Activated CD4-positive, alpha-beta T cell treated with anti-CD3 and anti-CD28 coated beads, Interleukin-2, amount 10 ng/mL, durations not matched to agents 7 days and 5 days (primary cell): ENCODE measurements around the gene PRM2. TPM values are rescaled to one million over a fixed set of nuclear protein-coding genes. Genes with fewer than 3 reads are reported as not detected.
"Not testable (repeated sequence)": the region's sequence is repeated elsewhere in the genome, so short reads cannot be mapped to it uniquely, and the experiment has no call there.

Experiments used
- CTCF ChIA-PET: fragments of 350-600 bp; sonication (Branson Sonifier 250); formaldehyde crosslinking; loops from one replicate; lab custom pipeline; 2021; ENCODE audit warnings: antibody characterized with exemption; lab: Charles Lee
- POLR2A ChIA-PET: fragments of 350-600 bp; sonication (Branson Sonifier 250); formaldehyde crosslinking; loops from one replicate; lab custom pipeline; 2021; ENCODE audit warnings: antibody characterized with exemption; lab: Charles Lee
- DNase-seq: peaks from one replicate; pipeline ENCODE4 v3.0.0-alpha.2; 2020
- H3K27ac Mint-ChIP-seq: one replicate; pipeline ENCODE4 v1.8.0; 2021; ENCODE audit warnings: mild to moderate bottlenecking, moderate library complexity, mixed read lengths
- H3K27me3 Mint-ChIP-seq: one replicate; pipeline ENCODE4 v1.8.0; 2021; ENCODE audit warnings: mixed read lengths
- H3K36me3 Mint-ChIP-seq: one replicate; pipeline ENCODE4 v1.8.0; 2021; ENCODE audit warnings: low read depth, mixed read lengths
- H3K4me1 Mint-ChIP-seq: one replicate; pipeline ENCODE4 v1.8.0; 2021; ENCODE audit warnings: mixed read lengths
- H3K4me3 Mint-ChIP-seq: one replicate; pipeline ENCODE4 v1.8.0; 2021; ENCODE audit warnings: mild to moderate bottlenecking, moderate library complexity, mixed read lengths
- H3K9me3 Mint-ChIP-seq: one replicate; pipeline ENCODE4 v1.8.0; 2021; ENCODE audit warnings: mixed read lengths
- total RNA-seq, 2 experiments: library from RNA; stranded (reverse); gene quantifications; one replicate each; pipeline ENCODE4 v1.2.3, GENCODE V29; 2021

The PRM2 gene
- total RNA-seq, 2 experiments from 2014 or later: not detected

- Mint-ChIP-seq H3K27me3 (no peaks in the 10 kb centered on the region), H3K27ac (peak overlapping the region; percentile 54), H3K9me3 (peaks cover 2% of the 10 kb centered on the region), H3K36me3 (no peaks in the 10 kb centered on the region), H3K4me1 (peaks cover 54% of the 10 kb centered on the region), H3K4me3 (no peak overlapping the region)
- ChIA-PET CTCF (interaction anchor here (1.5 kb wide), 1 partner anchor 9 kb away, joined by 4 read pairs; no protein-coding TSS in a partner anchor), POLR2A (no interaction called here)
- DNase-seq: no peak
Measured at GRCh38 chr16:11303405-11304138, 27.3 kb upstream of the PRM2 start.

GRCh38 chr16:11302977-11303376 is 26.7 kb upstream of the PRM2 start:
- Mint-ChIP-seq H3K4me3 (no peak overlapping the region), H3K36me3 (no peaks in the 10 kb centered on the region), H3K27me3 (no peaks in the 10 kb centered on the region), H3K27ac (peak overlapping the region; percentile 54), H3K4me1 (peaks cover 53% of the 10 kb centered on the region), H3K9me3 (peaks cover 2% of the 10 kb centered on the region)
- POLR2A ChIA-PET: no interaction called here
- no peak for DNase-seq
- CTCF ChIA-PET: interaction anchor here (1.5 kb wide), 1 partner anchor 9 kb away, joined by 4 read pairs; no protein-coding TSS in a partner anchor

GRCh38 chr16:11301645-11302501 is 25.6 kb upstream of the PRM2 start:
- Mint-ChIP-seq H3K36me3 (no peaks in the 10 kb centered on the region), H3K4me1 (peaks cover 58% of the 10 kb centered on the region), H3K9me3 (peaks cover 2% of the 10 kb centered on the region), H3K4me3 (no peak overlapping the region), H3K27me3 (no peaks in the 10 kb centered on the region), H3K27ac (peak overlapping the region; percentile 57)
- ChIA-PET CTCF (interaction anchor here (0.7 kb wide), 1 partner anchor 38 kb away, joined by 3 read pairs; no protein-coding TSS in a partner anchor), POLR2A (no interaction called here)
- DNase-seq: no peak

GRCh38 chr16:11300560-11300892 is 24.2 kb upstream of the PRM2 start:
- H3K4me1 Mint-ChIP-seq: peaks cover 58% of the 10 kb centered on the region
- H3K4me3 Mint-ChIP-seq: no peak overlapping the region
- H3K36me3 Mint-ChIP-seq: no peaks in the 10 kb centered on the region
- no peaks in the 10 kb centered on the region for H3K9me3 Mint-ChIP-seq
- H3K27ac Mint-ChIP-seq: no peak overlapping the region
- ChIA-PET POLR2A (no interaction called here), CTCF (interaction anchor here (4.6 kb wide), 1 partner anchor 10 kb away, joined by 28 read pairs; no protein-coding TSS in a partner anchor)
- DNase-seq: no peak
- no peaks in the 10 kb centered on the region for H3K27me3 Mint-ChIP-seq

- peaks cover 63% of the 10 kb centered on the region for H3K4me1 Mint-ChIP-seq
- H3K4me3 Mint-ChIP-seq: no peak overlapping the region
- peak overlapping the region; percentile 54 for H3K27ac Mint-ChIP-seq
- no peaks in the 10 kb centered on the region for H3K9me3 Mint-ChIP-seq
- no peaks in the 10 kb centered on the region for H3K27me3 Mint-ChIP-seq
- H3K36me3 Mint-ChIP-seq: no peaks in the 10 kb centered on the region
- no peak for DNase-seq
- ChIA-PET CTCF (interaction anchor here (4.6 kb wide), 1 partner anchor 10 kb away, joined by 28 read pairs; no protein-coding TSS in a partner anchor), POLR2A (no interaction called here)
Measured at GRCh38 chr16:11299865-11300559, 23.7 kb upstream of the PRM2 start.

GRCh38 chr16:11298950-11299547 is 22.8 kb upstream of the PRM2 start:
- H3K4me3 Mint-ChIP-seq, POLR2A ChIA-PET, H3K27me3 Mint-ChIP-seq, H3K9me3 Mint-ChIP-seq, H3K36me3 Mint-ChIP-seq: not testable (repeated sequence)
- DNase-seq: peak; percentile 36
- H3K27ac Mint-ChIP-seq: peak overlapping the region; percentile 71
- H3K4me1 Mint-ChIP-seq: peaks cover 71% of the 10 kb centered on the region
- CTCF ChIA-PET: interaction anchor here (0.9 to 4.6 kb wide), 5 partner anchors 11 to 420 kb away, joined by 3 to 28 read pairs (median 3); no protein-coding TSS in a partner anchor

GRCh38 chr16:11298143-11298900 is 22.0 kb upstream of the PRM2 start:
- ChIA-PET POLR2A (interaction anchor here (1.2 kb wide), 1 partner anchor 11 kb away, joined by 3 read pairs; no protein-coding TSS in a partner anchor), CTCF (interaction anchor here (0.6 to 4.6 kb wide), 9 partner anchors 9 to 420 kb away, joined by 3 to 28 read pairs (median 4); no protein-coding TSS in a partner anchor)
- peaks cover 2% of the 10 kb centered on the region for H3K27me3 Mint-ChIP-seq
- peak overlapping the region; percentile 51 for H3K4me3 Mint-ChIP-seq
- H3K9me3 Mint-ChIP-seq: no peaks in the 10 kb centered on the region
- H3K27ac Mint-ChIP-seq: peak overlapping the region; percentile 94
- H3K4me1 Mint-ChIP-seq: peaks cover 76% of the 10 kb centered on the region
- no peak for DNase-seq
- H3K36me3 Mint-ChIP-seq: no peaks in the 10 kb centered on the region

- peak overlapping the region; percentile 51 for H3K4me3 Mint-ChIP-seq
- H3K27me3 Mint-ChIP-seq: peaks cover 2% of the 10 kb centered on the region
- CTCF ChIA-PET: interaction anchor here (0.7 to 4.6 kb wide), 9 partner anchors 9 to 334 kb away, joined by 3 to 28 read pairs (median 4); no protein-coding TSS in a partner anchor
Measured at GRCh38 chr16:11297492-11298142, 21.3 kb upstream of the PRM2 start.

GRCh38 chr16:11296706-11297491 is 20.6 kb upstream of the PRM2 start:
- H3K27ac Mint-ChIP-seq: peak overlapping the region; percentile 94
- H3K9me3 Mint-ChIP-seq: no peaks in the 10 kb centered on the region
- peaks cover 2% of the 10 kb centered on the region for H3K27me3 Mint-ChIP-seq
- ChIA-PET CTCF (interaction anchor here (1.0 to 4.6 kb wide), 6 partner anchors 13 to 333 kb away, joined by 3 to 28 read pairs (median 4); no protein-coding TSS in a partner anchor), POLR2A (interaction anchor here (0.5 kb wide), 1 partner anchor 16 kb away, joined by 10 read pairs; no protein-coding TSS in a partner anchor)
- peak overlapping the region; percentile 51 for H3K4me3 Mint-ChIP-seq
- peaks cover 72% of the 10 kb centered on the region for H3K4me1 Mint-ChIP-seq
- H3K36me3 Mint-ChIP-seq: no peaks in the 10 kb centered on the region
- peak; percentile 19 for DNase-seq

More at GRCh38 chr16:11297492-11298142, 21.3 kb upstream of the PRM2 start:
- POLR2A ChIA-PET: interaction anchor here (0.5 to 1.2 kb wide), 2 partner anchors 11 to 16 kb away, joined by 3 to 10 read pairs; no protein-coding TSS in a partner anchor
- DNase-seq: peak; percentile 90
- Mint-ChIP-seq H3K9me3 (no peaks in the 10 kb centered on the region), H3K27ac (peak overlapping the region; percentile 94), H3K4me1 (peaks cover 77% of the 10 kb centered on the region), H3K36me3 (no peaks in the 10 kb centered on the region)

GRCh38 chr16:11296351-11296705 is 20.0 kb upstream of the PRM2 start:
- Mint-ChIP-seq H3K4me1 (peaks cover 71% of the 10 kb centered on the region), H3K9me3 (no peaks in the 10 kb centered on the region), H3K4me3 (no peak overlapping the region), H3K27ac (peak overlapping the region; percentile 94), H3K27me3 (peaks cover 2% of the 10 kb centered on the region), H3K36me3 (no peaks in the 10 kb centered on the region)
- ChIA-PET CTCF (interaction anchor here (1.5 to 4.6 kb wide), 4 partner anchors 14 to 333 kb away, joined by 3 to 28 read pairs (median 12); no protein-coding TSS in a partner anchor), POLR2A (no interaction called here)
- no peak for DNase-seq
